ENCODE results near the gene HEMGN.

- TF ChIP-seq CTCF (IDR thresholded peaks at IDR 0.05) (no peak), POLR2A (IDR thresholded peaks at IDR 0.05) (no peak)
Measured at GRCh38 chr9:97895211-97895610, 42.8 kb downstream of the HEMGN start.
